HG03521 (cell line): Measurements from ENCODE around the gene UGT1A7.

Experiments
- ATAC-seq: cut with Tn5 transposase; IDR thresholded peaks from one replicate; pipeline ENCODE4 v1.9.1; 2021; ENCODE audit warnings: mild to moderate bottlenecking, moderate library complexity; ENCODE audit not compliant: unreplicated experiment

The UGT1A7 gene

GRCh38 chr2:233794128-233794658 is 112.5 kb downstream of the UGT1A7 start:
- no peak for ATAC-seq

DNA sequence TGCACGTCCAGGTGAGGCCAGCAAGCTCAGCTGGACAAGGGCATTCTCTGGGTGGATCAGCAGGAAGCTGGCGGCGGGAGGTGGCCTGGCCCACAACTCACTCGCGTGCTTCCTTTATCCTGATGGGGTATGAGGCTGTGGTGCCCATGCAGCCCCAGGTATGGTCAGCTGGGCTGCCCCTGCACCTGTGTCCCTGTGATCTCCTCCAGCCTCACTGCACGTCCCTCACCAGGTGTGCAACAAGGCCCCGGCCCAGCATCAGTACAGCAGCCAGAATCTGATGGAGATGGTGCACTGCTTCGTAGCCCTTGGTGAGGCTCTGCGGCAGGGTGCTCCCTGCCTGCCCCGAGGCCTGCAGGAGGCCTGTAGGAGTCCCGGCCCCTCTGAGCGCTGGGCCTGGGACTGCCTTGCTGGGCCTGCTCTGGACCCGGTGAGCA is 114.1 kb downstream of the UGT1A7 start:
- no peak for ATAC-seq

- no peak for ATAC-seq
Measured at GRCh38 chr2:233796254-233796653, 114.6 kb downstream of the UGT1A7 start.

DNA sequence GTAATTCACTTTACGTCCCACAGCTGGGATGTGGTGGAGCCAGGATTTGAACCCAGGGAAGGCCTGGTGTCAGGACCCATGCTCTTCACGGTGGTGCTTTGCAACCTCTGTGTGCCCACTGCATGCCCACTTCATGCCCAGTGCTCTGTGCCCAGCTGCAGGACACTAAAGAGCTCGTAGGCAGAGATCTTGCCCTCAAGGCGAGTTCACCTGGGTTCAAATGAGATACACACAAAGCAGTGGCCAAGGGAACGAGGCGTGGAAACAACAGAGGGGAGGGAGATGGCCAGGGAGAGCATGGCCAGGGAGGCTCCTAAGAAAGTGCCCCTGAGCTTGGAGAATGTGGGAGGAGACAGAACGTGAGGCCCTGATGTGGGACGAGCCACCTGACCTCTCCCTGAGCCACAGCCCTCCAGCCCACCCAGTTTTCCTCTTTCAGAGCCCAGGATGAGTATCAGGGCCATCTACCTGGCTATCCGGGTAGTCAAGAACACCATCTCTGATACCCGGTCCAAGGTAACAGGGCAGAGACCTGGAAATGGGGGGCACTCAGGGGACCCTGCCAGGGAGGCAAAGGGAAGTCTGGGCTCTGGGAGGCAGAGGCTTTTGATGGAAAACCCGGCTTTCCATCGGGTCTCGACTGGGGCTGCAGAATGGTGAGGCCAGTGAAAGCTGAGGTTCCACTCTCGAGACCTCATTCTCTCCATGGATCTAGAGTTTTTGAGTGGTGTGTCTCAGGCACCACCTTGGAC is 116.8 kb downstream of the UGT1A7 start:
- no peak for ATAC-seq

- ATAC-seq: no peak
Measured at GRCh38 chr2:233799087-233799665, 117.5 kb downstream of the UGT1A7 start.

GRCh38 chr2:233799716-233800115 is 118.0 kb downstream of the UGT1A7 start:
- ATAC-seq: no peak

- ATAC-seq: no peak
Measured at GRCh38 chr2:233800208-233800607, 118.5 kb downstream of the UGT1A7 start.

DNA sequence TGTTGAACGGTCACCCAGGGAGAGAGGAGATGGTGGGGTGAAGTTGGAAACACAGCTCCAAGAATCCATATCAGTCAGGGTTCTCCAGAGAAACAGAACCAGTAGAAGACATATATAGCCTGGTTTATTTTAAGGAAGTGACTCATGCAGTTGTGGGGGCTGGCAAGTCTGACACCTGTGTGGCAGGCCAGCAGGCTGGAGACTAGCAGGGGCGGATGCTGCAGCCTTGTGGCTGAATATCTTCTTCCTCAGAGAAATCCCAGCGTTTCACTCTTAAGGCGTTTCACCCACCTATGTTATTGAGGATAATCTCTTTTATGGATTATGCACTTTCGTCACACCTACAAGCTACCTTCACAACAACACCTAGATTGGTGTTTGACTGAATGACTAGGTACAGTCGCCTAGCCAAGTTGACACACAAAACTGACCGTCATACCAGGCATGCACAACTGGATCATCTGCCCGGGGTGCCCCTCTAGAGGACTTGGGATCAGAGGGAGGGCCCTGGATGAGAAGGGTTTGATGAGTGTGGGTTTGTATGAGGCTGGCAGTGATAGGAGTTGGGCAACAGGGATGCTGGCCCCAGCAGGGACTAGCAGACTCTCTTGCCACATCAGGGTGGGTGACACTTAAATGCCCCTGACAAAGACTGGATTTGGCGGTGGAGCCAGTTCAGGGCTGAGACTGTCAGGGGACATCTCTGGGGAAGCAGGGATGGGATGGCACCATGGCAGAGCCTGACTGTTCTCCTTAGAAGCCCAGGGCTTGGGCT is 119.8 kb downstream of the UGT1A7 start:
- ATAC-seq: no peak

DNA sequence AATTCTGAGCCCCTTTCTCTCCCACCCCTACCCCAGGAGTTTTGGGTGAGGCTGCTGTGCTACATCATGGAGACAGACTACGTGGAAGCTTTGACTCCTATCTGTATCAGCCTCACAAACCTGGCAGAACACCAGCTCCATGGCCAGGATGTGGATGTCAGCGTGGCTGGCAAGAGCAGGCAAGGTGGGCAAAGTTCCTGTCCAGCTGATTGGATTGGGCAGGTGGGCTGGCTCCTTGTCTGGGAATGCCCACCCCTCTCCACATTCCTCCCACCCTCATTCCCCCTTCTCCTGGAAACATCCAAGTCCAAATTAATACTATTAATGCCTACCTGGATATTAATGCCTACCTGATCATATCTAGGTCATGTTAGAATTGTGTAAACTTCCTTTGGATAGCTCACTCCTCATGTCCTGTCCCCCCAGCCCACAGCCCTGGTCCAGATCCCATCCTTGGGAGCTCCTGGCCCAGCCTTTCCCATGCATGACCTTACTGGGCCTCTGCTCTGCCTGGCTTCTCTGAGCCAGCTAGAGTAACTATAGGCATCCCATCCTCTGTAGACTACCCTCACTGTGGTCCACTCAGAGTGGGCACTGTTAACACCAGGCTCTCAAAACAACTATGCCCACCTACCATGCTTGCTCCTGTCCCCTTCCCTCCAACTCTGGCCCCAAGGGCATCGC is 120.6 kb downstream of the UGT1A7 start:
- ATAC-seq: no peak

DNA sequence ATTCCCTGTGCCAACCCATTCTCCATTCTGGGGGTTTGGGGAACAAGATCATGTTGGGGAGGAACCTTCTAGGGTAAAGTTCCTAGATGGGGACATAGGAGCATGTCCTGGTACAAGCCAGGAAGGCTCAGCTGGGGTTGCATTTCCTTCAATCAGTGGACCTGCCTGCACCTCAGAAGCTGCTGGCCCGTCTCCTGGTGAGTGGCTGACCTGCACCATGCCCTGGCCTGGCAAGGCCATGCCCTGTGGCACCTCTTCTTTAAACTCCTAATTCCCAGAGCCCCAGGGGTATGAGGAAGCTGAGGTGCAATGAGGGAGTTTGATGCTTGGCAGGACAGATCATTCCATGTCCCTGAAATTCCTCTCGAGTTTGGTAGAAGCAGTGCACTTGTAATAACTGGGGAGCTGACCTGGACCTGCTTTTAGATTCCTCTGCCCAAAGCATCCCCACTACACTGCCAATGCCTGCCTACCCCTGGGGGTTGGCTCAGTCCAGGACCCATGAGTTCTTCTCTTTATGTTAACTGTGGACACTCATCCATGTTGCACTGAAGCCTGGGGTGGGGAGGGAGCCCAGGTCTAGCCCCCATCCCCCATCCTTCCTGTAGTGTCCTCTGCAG is 121.7 kb downstream of the UGT1A7 start:
- ATAC-seq: no peak

- ATAC-seq: no peak
Measured at GRCh38 chr2:233803994-233804393, 122.3 kb downstream of the UGT1A7 start.

DNA sequence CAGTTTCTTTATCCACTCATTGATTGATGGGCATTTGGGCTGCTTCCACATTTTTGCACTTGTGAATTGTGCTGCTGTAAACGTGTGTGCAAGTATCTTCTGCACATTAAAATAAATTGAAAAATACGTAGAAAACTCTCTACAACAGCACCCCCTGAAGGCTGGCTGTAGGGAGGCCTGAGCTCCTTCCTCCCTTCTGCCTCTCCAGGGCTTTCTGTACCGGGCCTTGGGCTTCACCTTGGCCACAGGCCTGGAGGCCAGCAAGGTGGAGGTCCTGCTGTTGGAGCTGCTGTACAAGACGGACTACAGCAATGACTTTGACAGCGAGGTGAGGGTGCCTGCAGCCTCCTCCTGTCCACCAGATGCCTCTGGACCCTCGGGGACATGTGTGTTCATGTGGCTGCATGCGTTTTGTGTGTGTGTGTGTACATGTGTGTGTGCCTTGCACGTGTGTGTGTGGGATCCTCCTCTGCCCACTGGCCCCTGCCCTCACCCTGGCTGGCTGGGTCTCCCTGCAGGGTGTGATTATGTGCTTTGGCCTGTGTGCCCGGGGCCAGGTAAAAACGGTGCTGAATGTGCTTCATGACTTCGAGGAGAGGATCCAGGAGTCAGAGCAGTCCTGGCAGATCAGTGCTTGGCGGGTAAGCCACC is 125.6 kb downstream of the UGT1A7 start:
- no peak for ATAC-seq

- no peak for ATAC-seq
Measured at GRCh38 chr2:233807966-233808935, 126.5 kb downstream of the UGT1A7 start.

GRCh38 chr2:233810385-233810784 is 128.7 kb downstream of the UGT1A7 start:
- no peak for ATAC-seq

DNA sequence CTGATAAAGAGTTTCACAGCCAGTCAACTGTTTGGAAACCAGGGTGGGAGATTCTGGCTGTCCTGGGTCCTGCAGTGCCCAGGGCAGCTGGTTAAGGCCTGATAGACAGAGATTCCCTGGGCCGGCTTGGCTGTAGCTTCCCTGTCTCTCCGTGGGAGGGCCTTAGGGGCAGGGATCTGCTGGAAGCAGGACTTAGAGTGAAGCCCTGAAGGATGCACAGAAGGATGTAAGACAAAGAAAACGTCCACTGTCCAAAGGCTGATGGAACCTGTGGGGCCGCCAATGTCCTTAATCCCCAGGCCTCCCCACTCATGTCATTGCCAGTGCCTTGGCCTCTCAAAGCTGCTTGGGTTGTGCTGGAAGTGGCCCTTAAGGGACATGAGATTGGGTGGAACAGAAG is 129.4 kb downstream of the UGT1A7 start:
- ATAC-seq: no peak

- no peak for ATAC-seq
Measured at GRCh38 chr2:233811732-233812131, 130.0 kb downstream of the UGT1A7 start.

GRCh38 chr2:233813236-233814055 is 131.7 kb downstream of the UGT1A7 start:
- ATAC-seq: no peak
